Endothelial cell of umbilical vein (primary cell): ENCODE results near the gene WASF3. TPM values are rescaled to one million over a fixed set of nuclear protein-coding genes. Genes with fewer than 3 reads are reported as not detected.

Source experiments
- BruUV-seq: library from RNA; stranded (reverse); fragments of 400-500 nt; replicated peaks from 2 replicates; lab custom pipeline; 2021; lab: Mats Ljungman, UMichigan
- CTCF ChIA-PET: fragments of 300-600, 350-600 bp; sonication (Branson Sonifier 250); formaldehyde crosslinking; loops from one replicate; lab custom pipeline; 2021; ENCODE audit warnings: antibody characterized with exemption, inconsistent platforms; lab: Charles Lee
- POLR2A ChIA-PET: fragments of 300-600, 350-600 bp; sonication (Branson Sonifier 250); formaldehyde crosslinking; loops from one replicate; lab custom pipeline; 2021; ENCODE audit warnings: antibody characterized with exemption, inconsistent platforms; lab: Charles Lee
- DNase-seq: peaks from one replicate; pipeline ENCODE4 v3.0.0-alpha.2; 2011; ENCODE audit warnings: low read depth, low spot score
- FAIRE-seq: peaks from 2 replicates; lab custom pipeline; 2011; peaks lifted over from hg19 to GRCh38; lab: Jason Lieb, UNC
- H2AFZ ChIP-seq: 2 replicates; pipeline ENCODE4 v1.6.0; 2012; ENCODE audit warnings: low read depth, low read length, control low read depth, inconsistent platforms
- H3K27ac ChIP-seq: 2 replicates; pipeline ENCODE4 v1.5.1; 2011; ENCODE audit warnings: low read depth, mild to moderate bottlenecking, control low read depth, low read length, moderate library complexity; ENCODE audit not compliant: insufficient read depth
- H3K27me3 ChIP-seq, 2 experiments: 2 replicates each; pipeline versions ENCODE4 v1.6.0 to v1.6.1; 2011; ENCODE audit warnings: low read length in 2 of 2, mixed read lengths in 1 of 2; ENCODE audit not compliant: control insufficient read depth in 2 of 2, insufficient read depth in 2 of 2
- H3K36me3 ChIP-seq, 2 experiments: 2 replicates in 1 of 2; 3 replicates in 1 of 2; pipeline ENCODE4 v1.5.1; 2011; ENCODE audit warnings: low read length in 2 of 2, mild to moderate bottlenecking in 1 of 2, moderate library complexity in 1 of 2; ENCODE audit not compliant: control insufficient read depth in 2 of 2, insufficient read depth in 2 of 2; ENCODE audit errors: extremely low read depth in 1 of 2
- H3K4me1 ChIP-seq: 3 replicates; pipeline ENCODE4 v1.5.1; 2011; ENCODE audit warnings: mild to moderate bottlenecking, low read length; ENCODE audit not compliant: control insufficient read depth, insufficient read depth; ENCODE audit errors: extremely low read depth
- H3K4me2 ChIP-seq: 2 replicates; pipeline ENCODE4 v1.6.1; 2011; ENCODE audit warnings: low read length, control low read depth, mixed read lengths; ENCODE audit not compliant: insufficient read depth
- H3K4me3 ChIP-seq, 3 experiments: fragments of 200-600 bp in 1 of 3; sonication (generic), shearing (Covaris generic) in 1 of 3; replicated peaks in 1 of 3; 2 replicates each; pipeline ENCODE4 v1.5.1; 2011 to 2016; ENCODE audit warnings: control low read depth in 3 of 3, low read length in 3 of 3, mild to moderate bottlenecking in 2 of 3, inconsistent platforms in 1 of 3, low read depth in 1 of 3, moderate library complexity in 1 of 3; ENCODE audit not compliant: insufficient read depth in 1 of 3
- H3K79me2 ChIP-seq: 2 replicates; pipeline ENCODE4 v1.6.0; 2012; ENCODE audit warnings: low read length, inconsistent platforms; ENCODE audit not compliant: control insufficient read depth, insufficient read depth
- H3K9ac ChIP-seq: replicated peaks from 2 replicates; pipeline ENCODE3; 2011; ENCODE audit warnings: low read length, control low read depth; ENCODE audit not compliant: insufficient read depth; ENCODE audit errors: extremely low read depth
- H3K9me1 ChIP-seq: replicated peaks from 3 replicates; pipeline ENCODE4 v1.6.0; 2011; ENCODE audit warnings: mild to moderate bottlenecking, low read length; ENCODE audit not compliant: control insufficient read depth, insufficient read depth; ENCODE audit errors: extremely low read depth
- H3K9me3 ChIP-seq: replicated peaks from 2 replicates; pipeline ENCODE4 v1.5.1; 2012; ENCODE audit warnings: low read length, inconsistent platforms; ENCODE audit not compliant: control insufficient read depth, insufficient read depth
- H4K20me1 ChIP-seq: replicated peaks from 2 replicates; pipeline ENCODE3; 2011; ENCODE audit warnings: mild to moderate bottlenecking, low read length; ENCODE audit not compliant: control insufficient read depth, insufficient read depth; ENCODE audit errors: extremely low read depth
- EZH2 ChIP-seq: IDR thresholded peaks from 2 replicates; pipeline ENCODE4 v1.6.1; 2012; ENCODE audit warnings: borderline replicate concordance, low read depth, mild to moderate bottlenecking, moderate library complexity, low read length, inconsistent platforms; ENCODE audit not compliant: severe bottlenecking
- FOS ChIP-seq: IDR thresholded peaks from 2 replicates; pipeline ENCODE4 v1.6.1; 2011; ENCODE audit warnings: mild to moderate bottlenecking, low read length, moderate library complexity, borderline replicate concordance; ENCODE audit not compliant: insufficient read depth
- GATA2 ChIP-seq: IDR thresholded peaks from 2 replicates; pipeline ENCODE4 v1.7.0; 2011; ENCODE audit warnings: low read depth, mild to moderate bottlenecking, moderate library complexity, mixed read lengths, low read length; ENCODE audit not compliant: insufficient read length, insufficient read depth
- JUN ChIP-seq: IDR thresholded peaks from 2 replicates; pipeline ENCODE4 v1.6.1; 2011; ENCODE audit warnings: borderline replicate concordance, low read depth; ENCODE audit not compliant: insufficient read length, insufficient read depth
- dilution Hi-C: fragments of 300-500 bp; cut with MboI; formaldehyde crosslinking; loops from one replicate; pipeline ENCODE4 v1.15.0; 2019; ENCODE audit warnings: low sequenced_read_pairs; ENCODE audit not compliant: extremely low pct_ligation_motif_present
- intact Hi-C: fragments of 100-400 bp; cut with micrococcal nuclease; formaldehyde crosslinking; loops from one replicate; pipeline ENCODE4 v1.10.0; 2022
- polyA plus RNA-seq, 4 experiments: library from polyadenylated mRNA; depleted of rRNA in 3 of 4; stranded (reverse) in 3 of 4; unstranded in 1 of 4; fragments of >200 nt; gene quantifications; 2 replicates each; pipeline versions ENCODE4 v1.2.1 to v1.2.3, GENCODE V29; 2011 to 2012; ENCODE audit warnings: missing spikeins in 1 of 4
- total RNA-seq: library from RNA; stranded (reverse); gene quantifications from 2 replicates; pipeline ENCODE4 v1.2.3, GENCODE V29; 2021
- TF ChIP-seq, protein P1 (sequence below): IDR thresholded peaks from 2 replicates; pipeline ENCODE4 v1.6.1; 2011; ENCODE audit not compliant: insufficient read depth, insufficient read length

WASF3 gene
- total and polyA plus RNA-seq, 2 donors (not counting 3 experiments of a cell fraction or from before 2014, with no cell fraction given) = 18.5 to 32.4 TPM

DNA sequence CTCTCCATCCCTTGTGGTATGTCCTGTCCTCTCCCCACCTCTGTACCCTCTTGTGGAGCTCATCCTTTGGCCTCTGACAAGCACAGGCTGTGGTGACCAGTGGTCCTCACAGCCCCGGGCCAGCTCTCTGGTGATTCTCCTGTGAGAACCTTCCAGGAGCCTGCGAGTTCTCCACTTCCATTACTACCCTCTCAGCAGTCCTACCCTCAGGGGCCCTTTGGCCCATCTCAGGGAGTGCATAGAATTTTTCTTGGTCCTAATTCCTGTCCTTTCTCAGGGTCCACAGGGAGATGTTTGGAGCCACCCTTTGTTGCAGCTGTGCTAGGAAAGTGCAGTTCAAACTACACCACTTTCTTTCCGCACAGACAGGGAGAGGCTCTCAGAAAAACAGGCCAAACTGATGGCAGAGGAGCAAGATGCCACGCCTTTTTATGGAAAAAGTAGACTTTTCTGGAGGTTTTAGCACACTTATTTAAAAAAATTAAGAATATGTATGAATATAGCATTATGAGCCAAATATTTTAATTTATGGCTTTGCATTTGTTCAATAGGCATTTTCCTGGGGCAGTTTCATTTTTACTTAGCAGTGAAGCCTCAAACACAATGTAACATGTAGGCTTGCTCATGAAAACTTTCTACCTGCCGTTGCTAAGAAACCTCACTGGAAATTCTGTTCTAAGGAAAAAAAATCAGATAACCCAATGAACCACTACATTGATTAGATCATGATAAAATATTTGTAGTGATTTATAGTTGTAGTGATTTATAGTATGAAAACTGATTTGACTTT lies 111.1 kb downstream of the WASF3 start:
- H3K79me2 ChIP-seq = no peaks in the 10 kb centered on the region
- H3K27ac ChIP-seq = no peak overlapping the region
- H3K9me3 ChIP-seq = no peaks in the 10 kb centered on the region
- peaks cover 4% of the 10 kb centered on the region for H3K4me1 ChIP-seq
- FAIRE-seq = no peak
- CTCF ChIA-PET = no interaction called here
- no peaks in the 10 kb centered on the region for H4K20me1 ChIP-seq
- no TSS peak for BruUV-seq
- H3K27me3 ChIP-seq = no peaks in the 10 kb centered on the region
- DNase-seq = no peak
- dilution Hi-C loops = no loop called here
- no peak overlapping the region for H2AFZ ChIP-seq
- no peak overlapping the region for H3K9ac ChIP-seq
- no peak overlapping the region for H3K4me2 ChIP-seq
- intact Hi-C loops = no loop called here
- peaks cover 2 to 8% of the 10 kb centered on the region in 2 experiments for H3K36me3 ChIP-seq
- peaks cover under 1% of the 10 kb centered on the region for H3K9me1 ChIP-seq
- H3K4me3 ChIP-seq = no peak overlapping the region
- TF ChIP-seq, protein P1, sequence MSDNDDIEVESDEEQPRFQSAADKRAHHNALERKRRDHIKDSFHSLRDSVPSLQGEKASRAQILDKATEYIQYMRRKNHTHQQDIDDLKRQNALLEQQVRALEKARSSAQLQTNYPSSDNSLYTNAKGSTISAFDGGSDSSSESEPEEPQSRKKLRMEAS = no peak
- TF ChIP-seq FOS = no peak
- no peak for TF ChIP-seq EZH2
- TF ChIP-seq GATA2 = no peak
- POLR2A ChIA-PET = interaction anchor here (0.6 kb wide), 2 partner anchors 9 to 710 kb away, joined by 4 read pairs; no protein-coding TSS in a partner anchor

- H3K79me2 ChIP-seq = no peaks in the 10 kb centered on the region
- peaks cover 5% of the 10 kb centered on the region for H3K4me1 ChIP-seq
- H4K20me1 ChIP-seq = no peaks in the 10 kb centered on the region
- ChIA-PET POLR2A (no interaction called here), CTCF (no interaction called here)
- H3K4me3 ChIP-seq = no peak overlapping the region
- intact Hi-C loops = no loop called here
- H2AFZ ChIP-seq = no peak overlapping the region
- BruUV-seq = no TSS peak
- H3K9me3 ChIP-seq = no peaks in the 10 kb centered on the region
- FAIRE-seq = no peak
- H3K36me3 ChIP-seq = peaks cover 0 to 13% of the 10 kb centered on the region in 2 experiments
- H3K27me3 ChIP-seq = no peaks in the 10 kb centered on the region
- TF ChIP-seq JUN (no peak), GATA2 (no peak)
- H3K27ac ChIP-seq = no peak overlapping the region
- no peak overlapping the region for H3K4me2 ChIP-seq
- no peak for DNase-seq
- H3K9ac ChIP-seq = no peak overlapping the region
- peaks cover 2% of the 10 kb centered on the region for H3K9me1 ChIP-seq
- dilution Hi-C loops = no loop called here
These were observed 116.4 kb downstream of the WASF3 start for GRCh38 chr13:26673890-26674289.
